ENCODE results near the gene IGSF21. TPM values are rescaled to one million over a fixed set of nuclear protein-coding genes. Genes with fewer than 3 reads are reported as not detected.

Gene IGSF21
- total and polyA plus RNA-seq, 10 of the 15 experiments (the other 5 are each of a cell fraction or from before 2014, with no cell fraction given), result 0.03 to 0.49 TPM; not detected in 8

DNA sequence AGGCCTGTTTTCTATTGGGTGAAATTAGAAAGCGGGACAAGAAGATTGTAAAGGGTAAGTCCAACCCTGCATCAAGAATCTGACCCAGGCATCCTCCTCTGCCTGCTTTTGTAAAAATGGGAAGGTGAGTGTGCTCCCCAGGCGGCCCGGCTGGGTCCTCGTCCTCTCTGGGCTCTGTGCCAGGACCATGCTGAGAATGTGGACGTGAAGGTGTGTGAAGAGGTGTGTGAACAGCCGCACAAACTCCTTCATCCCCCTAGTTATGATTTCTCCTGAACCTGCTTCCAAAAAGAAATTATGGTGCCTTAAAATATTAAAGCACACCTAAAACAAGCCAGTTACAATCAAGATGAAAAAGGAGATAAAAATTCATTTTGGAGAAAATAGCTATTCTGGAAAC, 185.7 kb downstream of the IGSF21 start:
- TF ChIP-seq SMARCA5 (IDR thresholded peaks at IDR 0.05) (no peak), CHD4 (IDR thresholded peaks at IDR 0.05) (no peak), NR2F1 (conservative IDR thresholded peaks at IDR 0.05) (no peak)
- peaks cover 2% of the 10 kb centered on the region; the same call in 1 of the 2 replicates for H3K4me1 ChIP-seq (ENCODE audit: control insufficient read depth, insufficient read depth, low read length)
- BruUV-seq (replicated peaks), result no TSS peak
- 54% methylated on average over 6 of the region's 6 CpGs for WGBS (ENCODE audit: insufficient coverage, insufficient replicate concordance, low lambda C conversion rate, missing lambda C conversion rate)
- DNase-seq (ENCODE audit: low read depth, low spot score) (no peak), ATAC-seq (no peak), FAIRE-seq (no peak)
- no peaks in the 10 kb centered on the region for H3K9me3 ChIP-seq (replicated peaks; ENCODE audit: control insufficient read depth, insufficient read depth, low read length)
- ChIA-PET RAD21 (ENCODE audit: unreplicated experiment) (no interaction called here), POLR2A (no interaction called here), SMC1A (ENCODE audit: uncharacterized antibody, unreplicated experiment) (interaction anchor here (2.9 kb wide), 1 partner anchor 9 kb away, joined by 14 read pairs; no protein-coding TSS in a partner anchor), CTCF (interaction anchor here (1.2 to 2.3 kb wide), 2 partner anchors 9 to 47 kb away, joined by 4 to 7 read pairs; no protein-coding TSS in a partner anchor)
- no peak overlapping the region for H3K4me2 ChIP-seq (ENCODE audit: control insufficient read depth, insufficient read depth)
- intact Hi-C loops (cut with micrococcal nuclease; ENCODE audit: unreplicated experiment) (no loop called here), in situ Hi-C loops (cut with MboI) (no loop called here)
- no peak overlapping the region for H3K9ac ChIP-seq (ENCODE audit: control insufficient read depth, insufficient read depth, low read length)
- H3K36me3 ChIP-seq (ENCODE audit: control insufficient read depth in 2 of 2, insufficient read depth in 2 of 2, low read length in 1 of 2), result no peaks in the 10 kb centered on the region
- H3K27me3 ChIP-seq (replicated peaks in 1 of 2; ENCODE audit: control insufficient read depth in 2 of 2, insufficient read depth in 2 of 2, low read length in 1 of 2), result peaks cover 2% of the 10 kb centered on the region in 2 experiments; a peak in 1 of 4 replicates
- H3K79me2 ChIP-seq (ENCODE audit: control insufficient read depth, insufficient read depth, low read length), result no peaks in the 10 kb centered on the region
- H3K4me3 ChIP-seq, result no peak overlapping the region
- H3K27ac ChIP-seq (ENCODE audit: control insufficient read depth, insufficient read depth), result no peak overlapping the region
- H2AFZ ChIP-seq (ENCODE audit: control insufficient read depth, low read depth, low read length), result no peak overlapping the region
- no peaks in the 10 kb centered on the region for H4K20me1 ChIP-seq (ENCODE audit: control insufficient read depth, insufficient read depth)

DNA sequence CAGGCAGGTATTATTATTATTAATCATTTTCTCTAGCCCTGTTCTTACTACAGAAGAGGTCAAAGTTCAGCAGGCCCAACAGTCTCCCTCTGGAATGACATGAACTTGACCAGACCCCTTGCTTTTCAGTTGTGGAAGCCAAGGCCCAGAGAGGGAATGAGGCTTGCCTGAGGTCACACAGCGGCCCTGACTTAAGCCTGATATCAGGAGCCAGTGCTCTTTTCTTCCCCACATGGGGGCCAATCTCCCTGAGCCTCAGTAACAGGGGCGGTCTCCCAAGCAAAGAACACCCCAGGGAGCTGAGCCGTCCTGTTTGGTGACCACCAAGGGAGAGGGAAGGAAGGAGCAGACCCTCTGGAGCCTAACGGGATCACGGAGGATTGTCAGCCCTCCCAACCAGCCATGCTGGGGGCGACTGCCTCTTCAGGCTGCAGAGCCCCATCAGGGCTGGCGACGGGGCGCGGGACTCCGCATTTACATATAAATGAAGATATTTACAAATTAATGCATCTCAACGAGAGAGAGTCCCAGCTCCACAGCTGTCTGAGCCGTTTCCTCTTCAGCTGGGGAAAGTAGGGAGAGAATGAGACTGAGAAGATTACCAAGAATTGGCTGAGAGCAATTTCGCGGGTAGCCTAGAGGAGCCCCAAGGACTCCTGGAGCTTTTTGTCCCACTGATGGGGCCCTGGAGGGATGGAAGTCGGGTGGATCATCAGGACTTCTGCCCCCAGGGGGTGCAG, 187.0 kb downstream of the IGSF21 start:
- 46% methylated on average over 16 of the region's 16 CpGs for WGBS (ENCODE audit: insufficient coverage, insufficient replicate concordance, low lambda C conversion rate, missing lambda C conversion rate)
- no peak for TF ChIP-seq CBX3 (IDR thresholded peaks at IDR 0.05; ENCODE audit: borderline replicate concordance, low read depth)
- no peak for TF ChIP-seq SREBF1 (IDR thresholded peaks at IDR 0.05; ENCODE audit: low read length)
- Histone ChIP-seq H3K27ac (ENCODE audit: control insufficient read depth, insufficient read depth) (no peak overlapping the region), H3K9me3 (replicated peaks; ENCODE audit: control insufficient read depth, insufficient read depth, low read length) (no peaks in the 10 kb centered on the region), H3K79me2 (ENCODE audit: control insufficient read depth, insufficient read depth, low read length) (no peaks in the 10 kb centered on the region), H3K4me1 (ENCODE audit: control insufficient read depth, insufficient read depth, low read length) (no peaks in the 10 kb centered on the region), H3K4me3 (no peak overlapping the region), H4K20me1 (ENCODE audit: control insufficient read depth, insufficient read depth) (no peaks in the 10 kb centered on the region), H3K36me3 (ENCODE audit: control insufficient read depth in 2 of 2, insufficient read depth in 2 of 2, low read length in 1 of 2) (no peaks in the 10 kb centered on the region), H3K4me2 (ENCODE audit: control insufficient read depth, insufficient read depth) (no peak overlapping the region), H3K9ac (ENCODE audit: control insufficient read depth, insufficient read depth, low read length) (no peak overlapping the region), H2AFZ (ENCODE audit: control insufficient read depth, low read depth, low read length) (no peak overlapping the region), H3K27me3 (replicated peaks in 1 of 2; ENCODE audit: control insufficient read depth in 2 of 2, insufficient read depth in 2 of 2, low read length in 1 of 2) (peaks cover 2% of the 10 kb centered on the region in 2 experiments; a peak in 1 of 4 replicates)
- DNase-seq (ENCODE audit: low read depth, low spot score), result no peak
- intact Hi-C loops (cut with micrococcal nuclease; ENCODE audit: unreplicated experiment) (no loop called here), in situ Hi-C loops (cut with MboI) (no loop called here)
- CTCF ChIA-PET, result interaction anchor here (1.2 to 2.3 kb wide), 3 partner anchors 8 to 48 kb away, joined by 3 to 7 read pairs (median 4); no protein-coding TSS in a partner anchor
- BruUV-seq (replicated peaks), result no TSS peak
- POLR2A ChIA-PET, result no interaction called here
- SMC1A ChIA-PET (ENCODE audit: uncharacterized antibody, unreplicated experiment), result interaction anchor here (2.9 kb wide), 1 partner anchor 10 kb away, joined by 14 read pairs; no protein-coding TSS in a partner anchor
- FAIRE-seq, result no peak
- RAD21 ChIA-PET (ENCODE audit: unreplicated experiment), result interaction anchor here (1.3 kb wide), 1 partner anchor 9 kb away, joined by 3 read pairs; no protein-coding TSS in a partner anchor
- no peak for ATAC-seq

All from GM12878 (cell line).